SIG-M5 treated with dmso at 0.1 percent for 504 hours (cell line): ENCODE data around the gene PDGFRB.

ENCODE experiments used
- DNase-seq: peaks from one replicate; lab custom pipeline; 2025; ENCODE audit not compliant: unreplicated experiment; lab: John Stamatoyannopoulos, UW

PDGFRB gene

GRCh38 chr5:150164211-150164980 is 8.8 kb upstream of the PDGFRB start:
- no peak for DNase-seq

DNA sequence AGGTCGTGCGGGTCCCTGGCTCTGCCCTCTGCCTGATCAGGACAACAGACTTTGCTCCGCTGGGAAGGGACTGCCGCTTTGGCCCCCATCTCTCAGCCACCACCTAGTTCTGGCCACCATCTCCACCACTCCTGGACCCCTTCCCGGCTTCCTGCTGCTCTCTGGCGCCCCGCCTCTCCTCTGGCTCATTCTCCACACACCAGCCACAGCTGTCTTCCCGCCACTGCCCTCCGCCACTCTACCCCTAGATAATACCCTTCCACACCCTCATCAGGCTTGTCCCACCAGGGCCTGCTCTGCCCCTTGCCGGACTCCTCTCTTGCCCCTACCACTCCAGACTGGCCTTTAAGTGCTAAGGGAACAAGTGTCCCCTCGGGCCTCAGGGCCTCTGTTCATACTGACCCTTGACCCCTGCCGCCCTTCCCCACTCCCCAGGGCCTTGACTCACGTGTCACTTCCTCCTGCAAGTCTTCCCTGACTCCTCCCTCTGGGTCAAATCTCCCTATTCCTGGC is 8.0 kb upstream of the PDGFRB start:
- DNase-seq, result no peak

GRCh38 chr5:150163035-150163434 is 7.4 kb upstream of the PDGFRB start:
- DNase-seq, result no peak

- DNase-seq, result no peak
Observed at GRCh38 chr5:150162142-150162513, 6.5 kb upstream of the PDGFRB start.

- peak; percentile 69 for DNase-seq
Observed at GRCh38 chr5:150161242-150162141, 5.8 kb upstream of the PDGFRB start.

DNA sequence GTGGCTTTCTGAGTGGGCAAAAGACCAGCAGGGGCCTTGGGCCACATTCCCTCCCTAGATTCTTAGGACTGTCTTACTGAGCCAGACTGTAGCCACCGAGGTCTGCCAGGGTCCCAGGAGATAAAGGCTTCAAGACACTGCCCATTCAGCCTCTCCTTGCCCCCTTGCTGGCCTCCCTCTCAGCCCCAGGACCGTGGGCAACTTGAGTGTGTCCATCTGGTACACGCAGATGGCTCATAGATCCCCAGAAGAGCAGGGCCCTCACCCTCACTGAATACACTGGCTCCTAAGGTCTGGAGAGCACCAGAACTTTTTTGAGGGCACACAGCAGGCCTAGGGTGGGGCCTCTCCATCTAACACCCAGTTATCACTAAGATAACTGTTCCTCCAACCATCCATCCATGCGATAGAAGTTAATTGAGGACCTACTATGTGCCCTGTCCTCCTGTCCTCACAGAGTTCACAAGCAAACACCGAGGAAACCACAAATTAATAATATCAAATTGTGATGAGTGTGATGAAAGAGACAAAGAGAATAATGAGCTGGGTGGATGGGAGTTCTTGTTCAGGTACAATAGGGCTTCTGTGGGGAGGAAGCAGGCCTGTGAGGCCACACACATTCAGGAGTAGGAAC is 4.9 kb upstream of the PDGFRB start:
- no peak for DNase-seq

DNA sequence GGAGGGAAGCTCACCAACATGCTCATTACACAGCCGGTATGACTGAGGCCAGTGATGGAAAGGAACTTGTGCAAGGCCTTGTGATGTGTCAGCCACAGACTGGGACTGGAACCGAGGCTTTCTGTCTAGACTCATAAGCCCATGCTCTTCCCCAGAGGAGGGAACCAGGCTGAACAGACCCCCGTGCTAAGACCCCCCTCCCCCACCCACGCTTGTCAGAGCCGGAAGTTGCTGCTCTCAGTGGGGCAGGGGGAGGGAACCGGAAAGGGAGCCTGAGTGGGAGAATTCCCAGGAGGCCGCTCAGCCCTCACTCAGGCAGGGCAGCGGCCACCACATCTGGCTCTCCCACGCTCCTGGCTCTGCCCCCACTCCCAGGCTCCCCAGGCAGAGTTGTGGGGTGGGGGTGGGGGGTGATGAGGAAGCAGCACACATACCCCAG is 4.1 kb upstream of the PDGFRB start:
- no peak for DNase-seq

DNA sequence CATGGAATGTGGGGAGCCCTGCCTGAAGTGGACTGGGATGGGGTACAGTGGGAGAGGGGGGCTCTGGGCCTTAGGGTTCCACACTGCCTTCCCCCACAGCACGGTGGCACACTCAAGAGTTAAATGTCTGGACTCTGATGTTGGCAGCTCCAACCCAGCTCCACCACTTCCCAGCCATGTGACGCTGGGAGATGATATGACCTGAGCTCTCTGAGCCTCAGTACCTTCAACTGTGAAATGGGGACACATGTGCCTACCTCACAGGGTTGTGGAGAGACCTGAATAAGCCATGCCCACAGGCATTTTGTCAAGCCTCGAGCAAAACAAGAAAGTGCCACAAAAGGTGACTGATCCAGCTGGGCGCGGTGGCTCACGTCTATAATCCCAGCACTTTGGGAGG is 3.4 kb upstream of the PDGFRB start:
- no peak for DNase-seq

DNA sequence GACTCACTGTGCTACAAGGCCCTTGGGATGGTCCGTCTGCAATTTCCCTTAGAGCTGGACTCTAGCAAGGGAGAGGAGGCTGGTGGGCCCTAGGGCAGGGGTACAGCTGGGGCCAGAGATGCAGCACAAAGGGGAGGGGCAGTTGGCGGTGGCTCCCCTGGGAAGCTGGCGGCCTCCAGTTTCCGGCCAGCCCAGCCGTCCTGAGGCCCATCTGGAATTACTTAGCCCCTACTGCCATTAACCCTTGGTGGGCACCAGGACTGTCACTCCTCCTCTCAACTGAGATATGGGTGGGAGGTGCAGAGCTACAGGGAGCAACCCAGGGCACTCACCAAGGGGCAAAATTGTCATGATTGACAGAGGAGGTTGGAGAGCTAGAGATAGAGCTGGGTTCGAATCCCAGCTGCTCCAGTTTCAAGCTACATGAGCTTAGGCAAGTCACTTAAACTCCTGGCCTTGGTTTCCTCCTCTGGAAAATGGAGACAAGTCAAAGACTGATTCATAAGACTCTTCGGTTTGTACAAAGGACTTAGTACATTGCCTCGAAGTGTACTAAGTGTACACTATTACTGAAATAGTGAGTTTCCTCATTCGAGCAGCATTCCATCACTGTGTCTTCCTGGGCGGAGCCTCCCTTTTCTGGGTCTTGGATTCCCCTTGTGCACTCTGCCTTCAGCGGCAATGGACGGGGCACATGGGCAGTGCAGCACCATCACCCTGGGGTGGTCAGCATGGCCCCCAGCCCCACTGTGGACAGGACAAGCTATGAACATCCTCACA is 2.7 kb upstream of the PDGFRB start:
- DNase-seq, result no peak

DNA sequence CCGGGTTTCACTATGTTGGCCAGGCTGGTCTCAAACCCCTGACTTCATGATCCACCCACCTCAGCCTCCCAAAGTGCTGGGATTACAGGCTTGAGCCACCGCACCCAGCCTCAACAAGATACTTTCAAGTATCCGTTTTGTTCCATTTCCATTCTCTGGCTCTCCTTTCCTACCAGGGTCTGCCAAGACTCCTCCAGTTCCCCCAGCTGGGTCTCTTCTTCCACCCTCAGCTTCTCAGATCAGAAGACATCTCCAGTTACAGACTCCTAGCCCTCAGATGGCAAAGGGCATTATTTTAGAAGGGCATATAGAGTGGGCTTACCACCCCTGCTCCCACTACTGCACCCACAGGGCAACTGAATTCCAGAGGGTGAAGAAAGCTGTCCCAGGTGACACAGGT is 1.5 kb upstream of the PDGFRB start:
- no peak for DNase-seq

DNA sequence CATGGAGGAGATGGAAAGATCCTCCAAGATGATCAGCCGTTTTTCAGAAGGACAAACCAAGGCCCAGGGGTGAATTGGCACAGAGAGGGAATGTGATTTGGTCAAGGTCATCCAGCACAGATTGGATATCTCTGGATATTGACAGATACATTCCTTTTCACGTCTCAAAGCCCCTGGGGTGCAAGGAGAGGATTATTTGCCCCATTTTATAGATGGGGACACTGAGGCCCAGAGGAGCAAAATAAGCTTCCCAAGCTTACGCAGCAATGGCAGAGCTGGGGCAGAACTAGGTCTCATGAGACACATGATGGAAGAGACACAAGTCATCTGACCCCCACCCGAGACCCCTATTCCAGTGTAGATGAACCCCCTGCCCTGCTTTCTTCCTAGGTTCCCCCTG is 895 bp upstream of the PDGFRB start:
- no peak for DNase-seq

- no peak for DNase-seq
Observed at GRCh38 chr5:150156027-150156368, 353 bp upstream of the PDGFRB start.

DNA sequence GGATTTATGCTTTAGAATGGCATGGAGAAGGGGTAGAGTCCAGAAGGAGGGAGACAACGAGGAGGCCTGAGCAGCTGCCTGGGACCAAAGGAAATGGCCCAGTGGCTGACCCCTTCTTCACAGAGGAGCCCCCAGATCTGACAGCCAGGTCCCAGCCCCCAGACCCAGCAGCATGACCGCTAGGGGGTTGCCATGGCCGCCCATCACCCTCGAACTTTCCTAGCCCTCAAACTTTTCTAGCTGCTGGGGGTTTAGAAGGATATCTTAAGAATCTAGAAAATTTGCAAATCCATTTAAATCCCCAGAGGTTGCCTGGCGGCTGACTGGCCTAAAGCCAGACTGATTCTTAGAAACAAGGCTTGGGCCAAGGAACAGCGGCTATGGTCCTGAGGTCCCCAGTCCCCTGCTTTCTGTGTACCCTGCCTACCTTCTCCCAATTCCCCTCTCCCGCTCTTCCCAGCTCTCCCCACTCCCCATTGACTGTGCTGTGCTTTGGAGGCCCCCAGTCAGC is 972 bp downstream of the PDGFRB start:
- no peak for DNase-seq

- DNase-seq, result peak; percentile 71
Observed at GRCh38 chr5:150153957-150154617, 1.6 kb downstream of the PDGFRB start.

- DNase-seq, result no peak
Observed at GRCh38 chr5:150153483-150153882, 2.2 kb downstream of the PDGFRB start.

GRCh38 chr5:150152636-150153462 is 2.8 kb downstream of the PDGFRB start:
- no peak for DNase-seq

- no peak for DNase-seq
Observed at GRCh38 chr5:150149618-150150017, 6.0 kb downstream of the PDGFRB start.

- DNase-seq, result no peak
Observed at GRCh38 chr5:150148117-150148927, 7.3 kb downstream of the PDGFRB start.
